NCI-H1436 (cell line): Measurements from ENCODE around the gene HNRNPA1.
"Not testable (repeated sequence)": the region's sequence is repeated elsewhere in the genome, so short reads cannot be mapped to it uniquely, and the experiment has no call there.

Experiments used
- DNase-seq: peaks from one replicate; lab custom pipeline; 2025; lab: John Stamatoyannopoulos, UW

Gene HNRNPA1

DNA sequence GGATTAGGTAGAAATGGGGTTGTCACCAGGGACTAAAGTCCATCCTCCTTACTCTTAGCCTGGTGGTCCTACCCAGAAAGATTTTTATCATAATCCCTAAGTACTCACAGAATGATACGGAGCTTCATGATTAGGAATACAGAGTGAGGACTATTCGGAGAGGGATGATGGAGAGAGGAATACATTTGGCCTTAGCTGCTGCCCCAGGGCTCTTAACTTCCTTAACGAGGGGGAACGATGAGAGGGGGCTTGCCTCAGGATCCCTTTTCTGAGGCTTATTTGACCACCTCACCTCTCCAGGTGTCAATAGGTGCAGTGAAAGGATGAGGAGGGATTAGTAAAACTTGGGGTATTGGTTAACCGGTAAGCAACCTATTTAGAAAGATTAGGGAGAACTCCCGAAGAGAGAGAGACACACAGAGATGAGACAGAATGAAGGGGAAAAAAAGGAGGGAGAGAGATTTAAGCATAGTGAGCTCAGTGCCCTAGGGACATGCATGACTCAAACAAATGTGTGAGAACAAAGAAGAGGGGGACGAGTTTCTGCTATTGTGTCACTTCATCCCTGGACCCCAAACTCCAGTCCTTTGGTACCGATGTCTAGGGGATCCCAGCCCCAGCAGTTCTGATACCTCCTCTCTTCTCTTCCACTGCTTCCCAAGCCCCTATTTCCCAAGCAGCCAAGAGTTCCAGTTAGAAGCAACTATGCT lies 19.1 kb downstream of the HNRNPA1 start:
- DNase-seq = no peak

DNA sequence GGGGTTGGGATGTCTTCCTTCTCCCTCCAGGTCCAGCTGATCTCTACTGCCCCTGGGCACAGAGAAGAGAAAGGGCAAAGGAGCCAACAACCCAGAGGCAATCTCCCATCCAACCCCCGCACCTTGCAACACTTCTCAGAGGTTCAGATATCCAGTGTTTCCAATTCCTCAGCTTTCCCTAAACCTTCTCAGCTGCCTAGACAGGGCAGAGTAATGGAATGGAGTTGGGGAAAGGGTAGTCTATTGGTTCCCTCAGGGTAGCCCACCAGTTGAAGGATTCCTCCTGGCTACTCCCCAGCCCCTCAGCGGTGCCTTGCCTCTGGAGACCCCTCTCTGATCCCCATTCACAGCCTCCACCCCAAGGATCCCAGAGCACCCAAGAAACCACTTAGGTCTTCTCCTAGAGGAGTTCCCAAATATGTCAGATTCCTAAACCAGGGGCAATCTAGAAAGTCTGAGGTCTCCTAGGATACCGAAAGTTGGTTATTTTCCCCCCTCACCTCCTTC lies 19.8 kb downstream of the HNRNPA1 start:
- DNase-seq = no peak

DNA sequence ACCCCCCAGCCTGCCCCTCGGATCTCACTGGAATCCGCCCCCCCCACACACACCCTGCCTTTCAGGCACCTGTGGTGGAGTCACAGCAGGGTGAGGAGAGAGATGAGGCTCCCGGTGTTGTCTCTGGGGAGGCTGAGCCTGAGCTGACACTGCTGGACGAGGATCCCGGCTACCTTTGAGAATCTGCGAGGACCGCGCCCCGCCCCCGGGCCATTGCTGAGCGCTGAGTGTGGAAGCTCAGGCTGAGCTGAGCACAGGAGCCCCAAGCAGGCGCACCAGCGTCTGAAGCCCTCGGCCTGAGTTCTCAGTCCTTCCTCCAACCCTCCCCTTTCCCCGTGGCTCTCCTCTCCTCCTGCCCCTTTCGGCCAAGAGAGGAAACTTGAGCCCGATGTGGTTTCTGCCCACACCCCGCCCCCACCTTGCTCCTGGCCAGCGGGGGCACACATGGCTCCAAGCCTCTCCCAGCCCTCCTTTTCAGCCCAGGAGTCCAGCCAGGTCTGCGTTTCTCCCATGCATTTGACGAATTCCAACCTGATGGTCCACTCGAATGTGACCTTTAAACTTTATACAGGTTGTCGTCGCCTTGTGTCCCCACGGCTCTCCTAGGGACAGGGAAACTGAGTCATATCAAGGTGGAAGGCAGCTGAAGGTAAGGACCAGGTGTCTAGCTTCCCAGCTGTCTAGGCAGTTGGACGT lies 20.4 kb downstream of the HNRNPA1 start, which contains the start of gene NFE2:
TSS of gene NFE2 (minus strand) at position 284 of the 696 bp plus-strand sequence. CDS start 5,767 bp downstream, outside the sequence.
- peak; percentile 33 for DNase-seq

- DNase-seq = no peak
Measured at GRCh38 chr12:54301428-54302048, 21.0 kb downstream of the HNRNPA1 start.

GRCh38 chr12:54303640-54304039 lies 23.1 kb downstream of the HNRNPA1 start:
- DNase-seq = no peak

GRCh38 chr12:54304187-54304810 lies 23.8 kb downstream of the HNRNPA1 start:
- DNase-seq = no peak

DNA sequence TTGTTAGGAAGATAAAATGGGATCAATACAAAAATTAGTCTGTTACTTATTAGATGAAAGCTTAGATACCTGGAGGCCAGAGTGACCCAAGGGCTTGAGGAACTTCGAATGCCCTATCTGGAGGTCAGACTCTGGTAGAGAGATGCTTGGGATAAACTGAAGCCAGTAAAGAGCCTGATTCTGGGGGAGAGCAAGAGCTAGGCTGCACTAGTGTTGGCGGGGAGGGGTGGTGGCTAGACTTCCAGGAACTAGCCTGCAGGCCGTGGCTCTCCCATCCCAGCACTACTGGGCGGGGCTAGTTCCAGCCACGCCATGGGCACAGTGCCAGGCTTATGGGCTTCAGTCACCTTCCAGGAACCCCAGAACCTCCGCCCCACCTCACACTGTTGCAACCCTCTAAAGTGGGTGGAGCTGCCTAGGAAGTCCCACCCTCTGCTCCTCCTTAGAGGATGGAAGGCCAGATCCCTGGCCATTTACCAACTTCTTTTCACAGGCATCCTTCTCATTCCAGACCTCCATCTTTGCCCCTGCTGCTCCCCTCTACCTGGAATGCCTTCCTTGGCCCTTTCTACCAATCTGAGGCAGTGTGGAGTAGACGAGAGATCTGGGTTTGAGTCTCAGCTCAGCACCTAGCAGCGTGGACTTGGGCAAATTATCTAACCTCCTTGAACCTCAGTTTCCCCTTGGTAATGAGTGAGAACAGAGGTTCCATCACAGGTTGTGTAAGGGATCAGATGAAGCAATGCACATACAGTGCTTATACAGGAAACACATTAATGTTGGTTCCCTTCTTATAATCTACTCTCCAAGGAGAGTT lies 26.6 kb downstream of the HNRNPA1 start:
- peak; percentile 38 for DNase-seq

- DNase-seq = no peak
Measured at GRCh38 chr12:54311051-54311450, 30.5 kb downstream of the HNRNPA1 start.

- DNase-seq = not testable (repeated sequence)
Measured at GRCh38 chr12:54312309-54312708, 31.8 kb downstream of the HNRNPA1 start.

GRCh38 chr12:54321363-54321762 lies 40.8 kb downstream of the HNRNPA1 start:
- DNase-seq = no peak

DNA sequence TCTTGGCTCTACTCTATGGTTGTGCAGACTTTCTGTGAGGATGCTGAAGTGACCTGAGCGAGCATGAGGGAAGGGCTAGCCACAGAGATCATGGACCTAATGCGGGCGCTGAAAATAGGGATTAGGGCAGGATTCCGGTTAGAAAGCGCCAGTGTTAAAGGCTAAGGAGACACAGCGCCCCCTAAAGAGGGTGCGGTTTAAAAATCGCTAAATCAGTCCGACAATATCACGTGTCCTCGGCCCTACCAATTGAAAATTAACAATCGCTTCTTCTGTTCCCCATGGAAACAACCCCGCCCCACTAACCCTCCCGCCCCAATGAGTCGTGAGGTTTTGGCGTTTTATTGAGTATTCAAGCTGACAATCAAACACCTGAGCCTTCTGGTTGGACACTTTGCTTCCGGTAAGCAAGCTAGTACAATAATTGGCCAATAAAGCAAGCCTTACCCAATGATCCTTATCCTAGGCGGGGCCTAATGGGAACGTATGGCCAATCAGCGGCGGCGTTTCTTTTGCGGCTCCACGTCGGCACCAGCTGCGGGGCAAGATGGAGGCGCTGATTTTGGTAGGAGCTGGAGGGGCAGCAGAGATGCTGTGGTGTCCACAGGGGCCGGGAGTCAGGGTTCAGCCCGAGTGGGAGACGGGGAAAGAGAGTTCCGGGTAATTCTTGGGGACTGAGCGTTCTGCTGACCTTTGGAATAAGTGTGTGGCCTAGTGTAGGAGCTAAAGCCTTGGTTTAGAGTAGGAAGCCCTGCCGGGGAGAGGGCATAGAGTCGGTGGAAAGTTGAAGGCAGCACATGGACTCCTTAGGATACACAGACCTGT lies 44.3 kb downstream of the HNRNPA1 start, which contains the start of gene COPZ1:
TSS of gene COPZ1 (plus strand) at position 515 of the 825 bp plus-strand sequence. CDS start at position 548, 33 bp downstream.
- peak; percentile 99 for DNase-seq

- DNase-seq = not testable (repeated sequence)
Measured at GRCh38 chr12:54325442-54326109, 45.0 kb downstream of the HNRNPA1 start.

GRCh38 chr12:54328595-54329337 lies 48.2 kb downstream of the HNRNPA1 start:
- DNase-seq = no peak

DNA sequence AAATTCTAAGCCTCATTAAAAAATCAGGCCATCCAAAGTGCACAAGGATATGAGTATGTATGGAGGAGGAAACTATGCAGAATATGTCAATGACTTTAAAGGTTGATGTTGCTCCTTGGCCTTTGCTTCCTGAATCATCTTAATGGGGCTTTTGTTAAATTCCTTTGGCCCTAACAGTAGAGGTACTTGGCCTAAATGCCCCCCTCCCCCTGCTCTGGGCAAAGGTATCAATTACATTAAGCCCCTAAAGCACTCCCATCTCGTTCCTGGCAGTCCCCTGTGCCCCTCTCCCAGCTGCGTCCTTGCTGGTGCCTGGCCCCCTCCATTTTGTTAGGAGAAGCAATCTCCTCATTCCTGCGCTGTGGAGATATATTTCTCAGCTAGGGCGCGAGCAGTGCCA lies 49.2 kb downstream of the HNRNPA1 start:
- DNase-seq = no peak

DNA sequence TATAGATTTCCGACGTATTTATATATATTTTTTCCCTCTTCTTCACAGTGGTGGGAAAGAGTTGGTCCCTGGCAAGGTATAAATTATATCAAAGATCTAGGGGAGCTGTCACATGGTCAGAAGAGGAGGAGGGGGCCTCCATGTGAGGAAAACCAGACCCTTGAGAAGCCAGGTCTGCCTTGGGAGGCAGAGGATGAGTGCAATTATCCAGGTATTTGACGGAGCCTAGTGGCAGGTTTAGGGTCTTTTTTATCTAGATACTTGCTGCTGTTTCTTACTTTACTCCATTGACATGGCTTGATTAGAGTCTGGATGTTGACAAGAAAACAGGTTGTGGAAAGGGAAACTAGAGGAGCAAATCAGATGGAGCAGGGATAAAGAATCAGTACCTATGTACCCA lies 49.9 kb downstream of the HNRNPA1 start:
- DNase-seq = no peak

DNA sequence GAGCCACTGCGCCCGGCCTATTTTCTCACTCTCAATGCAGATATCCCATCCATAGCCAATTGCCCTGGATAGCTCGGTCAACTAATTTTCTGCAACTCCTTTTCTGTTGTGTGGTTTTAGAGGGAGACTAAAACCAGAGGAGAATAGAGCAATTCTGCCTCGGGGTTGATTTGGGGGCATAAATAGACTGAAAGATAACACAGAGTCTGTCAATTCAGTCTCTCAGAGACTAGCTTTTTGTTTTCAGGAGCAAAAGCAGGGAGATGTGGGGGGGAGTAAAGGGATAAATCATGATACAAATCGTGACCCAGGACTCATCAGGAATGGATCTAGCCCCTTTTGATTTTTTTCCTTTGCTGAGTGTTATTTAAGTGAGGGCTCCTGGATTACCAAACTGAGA lies 50.9 kb downstream of the HNRNPA1 start:
- DNase-seq = no peak

- no peak for DNase-seq
Measured at GRCh38 chr12:54333420-54334034, 53.0 kb downstream of the HNRNPA1 start.
